Panc1 (cell line): ENCODE results near the gene CACNG6. TPM values are rescaled to one million over a fixed set of nuclear protein-coding genes. Genes with fewer than 3 reads are reported as not detected.

Experiments used
- ATAC-seq: fragments of 200-7000 bp; cut with Tn5 transposase; 2 replicates; pipeline ENCODE4 v1.9.1; 2020; ENCODE audit warnings: mild to moderate bottlenecking, moderate library complexity
- Bru-seq: library from RNA; stranded (reverse); fragments of 400-500 nt; gene quantifications from one replicate; lab custom pipeline; 2021; lab: Mats Ljungman, UMichigan
- BruChase-seq, 2 experiments: library from RNA; stranded (reverse); fragments of 400-500 nt; gene quantifications; one replicate each; lab custom pipeline; 2021; lab: Mats Ljungman, UMichigan
- BruUV-seq: library from RNA; stranded (reverse); fragments of 400-500 nt; replicated peaks from 2 replicates; lab custom pipeline; 2021; lab: Mats Ljungman, UMichigan
- CTCF ChIA-PET: fragments of 300-600 bp; sonication (Branson Sonifier 250); formaldehyde crosslinking; loops from one replicate; lab custom pipeline; 2022; ENCODE audit warnings: antibody characterized with exemption; lab: Charles Lee
- POLR2A ChIA-PET: fragments of 300-600 bp; sonication (Branson Sonifier 250); formaldehyde crosslinking; loops from one replicate; lab custom pipeline; 2022; ENCODE audit warnings: antibody characterized with exemption; lab: Charles Lee
- DNase-seq: peaks from one replicate; pipeline ENCODE4 v3.0.0-alpha.2; 2010; ENCODE audit warnings: low read depth, low spot score
- H3K27ac ChIP-seq: 2 replicates; pipeline ENCODE4 v1.5.1; 2011; ENCODE audit warnings: mild to moderate bottlenecking, low read length, inconsistent platforms
- H3K27me3 ChIP-seq: fragments of 200-500 bp; sonication (Bioruptor generic); 2 replicates; pipeline ENCODE4 v1.6.0; 2014; ENCODE audit warnings: low read length, inconsistent platforms; ENCODE audit not compliant: control insufficient read depth, insufficient read depth
- H3K36me3 ChIP-seq: fragments of 200-500 bp; sonication (Bioruptor generic); 2 replicates; pipeline ENCODE4 v1.5.1; 2014; ENCODE audit warnings: inconsistent platforms, mild to moderate bottlenecking, low read length, moderate library complexity; ENCODE audit not compliant: control insufficient read depth, insufficient read depth
- H3K4me1 ChIP-seq: 2 replicates; pipeline ENCODE4 v1.5.1; 2011; ENCODE audit warnings: inconsistent platforms, mild to moderate bottlenecking, low read length, moderate library complexity; ENCODE audit not compliant: control insufficient read depth, insufficient read depth
- H3K4me3 ChIP-seq, 2 experiments: 2 replicates each; pipeline ENCODE4 v1.5.1; 2011 to 2012; ENCODE audit warnings: low read depth in 2 of 2, low read length in 2 of 2, mild to moderate bottlenecking in 2 of 2, inconsistent platforms in 1 of 2, moderate library complexity in 1 of 2
- H3K9me3 ChIP-seq: fragments of 200-500 bp; sonication (Bioruptor generic); 2 replicates; pipeline ENCODE4 v1.5.1; 2014; ENCODE audit warnings: low read depth, mild to moderate bottlenecking, inconsistent platforms, low read length, moderate library complexity; ENCODE audit not compliant: control insufficient read depth, insufficient read depth
- POLR2AphosphoS5 ChIP-seq: IDR thresholded peaks from 2 replicates; pipeline ENCODE4 v1.6.1; 2012; ENCODE audit warnings: mild to moderate bottlenecking, low read depth, low read length, moderate library complexity
- REST ChIP-seq, 2 experiments: IDR thresholded peaks; 2 replicates each; pipeline ENCODE4 v1.6.1; 2011 to 2012; ENCODE audit warnings: low read depth in 2 of 2, control low read depth in 1 of 2, low read length in 1 of 2, mild to moderate bottlenecking in 1 of 2, moderate library complexity in 1 of 2; ENCODE audit not compliant: insufficient read depth in 1 of 2
- SIN3A ChIP-seq: IDR thresholded peaks from 2 replicates; pipeline ENCODE4 v1.6.1; 2012; ENCODE audit warnings: low read depth, mild to moderate bottlenecking, low read length, moderate library complexity, borderline replicate concordance; ENCODE audit not compliant: insufficient read depth
- TCF7L2 ChIP-seq: IDR thresholded peaks from 2 replicates; pipeline ENCODE4 v1.6.1; 2011; ENCODE audit warnings: mild to moderate bottlenecking, low read depth, low read length, inconsistent platforms
- in situ Hi-C: cut with HindIII; loops from 2 replicates; pipeline ENCODE4 v1.10.0; 2016; ENCODE audit warnings: low sequenced_read_pairs, low pct_unique_long_range_greater_than_20kb
- intact Hi-C: fragments of 100-400 bp; cut with micrococcal nuclease; formaldehyde crosslinking; loops from one replicate; pipeline ENCODE4 v1.10.0; 2022; ENCODE audit not compliant: unreplicated experiment
- long read RNA-seq: library from polyadenylated mRNA; unstranded; transcript quantifications from one replicate; pipeline ENCODE4 v2.0.0, GENCODE V29; 2021; ENCODE audit not compliant: unreplicated experiment
- polyA plus RNA-seq: library from polyadenylated mRNA; unstranded; fragments of >200 nt; gene quantifications from one replicate; pipeline ENCODE4 v1.2.1, GENCODE V29; 2012; ENCODE audit warnings: missing spikeins; ENCODE audit not compliant: insufficient read length
- total RNA-seq: library from RNA; stranded (reverse); gene quantifications from one replicate; pipeline ENCODE4 v1.2.1, GENCODE V29; 2021; ENCODE audit not compliant: unreplicated experiment
- TF ChIP-seq, protein P1 (sequence below): fragments of 450-650 bp; IDR thresholded peaks from 2 replicates; pipeline ENCODE4 v1.5.1; 2017; ENCODE audit warnings: mild to moderate bottlenecking

The CACNG6 gene, protein sequence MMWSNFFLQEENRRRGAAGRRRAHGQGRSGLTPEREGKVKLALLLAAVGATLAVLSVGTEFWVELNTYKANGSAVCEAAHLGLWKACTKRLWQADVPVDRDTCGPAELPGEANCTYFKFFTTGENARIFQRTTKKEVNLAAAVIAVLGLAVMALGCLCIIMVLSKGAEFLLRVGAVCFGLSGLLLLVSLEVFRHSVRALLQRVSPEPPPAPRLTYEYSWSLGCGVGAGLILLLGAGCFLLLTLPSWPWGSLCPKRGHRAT
- total RNA-seq (14.6 TPM), Bru-seq, nascent RNA (percentile 58 among the genes with signal in this experiment), BruChase-seq, experiment 1, labeled RNA remaining after a 2-hour chase (percentile 49 among the genes with signal in this experiment), BruChase-seq, experiment 2, labeled RNA remaining after a 6-hour chase (percentile 57 among the genes with signal in this experiment)
- polyA plus RNA-seq = 20.6 TPM
- long read RNA-seq, partial matches to known transcripts = 0 of 8 reads
- long read RNA-seq, other reads (novel, unspliced or antisense) = 2 of 8 reads

DNA sequence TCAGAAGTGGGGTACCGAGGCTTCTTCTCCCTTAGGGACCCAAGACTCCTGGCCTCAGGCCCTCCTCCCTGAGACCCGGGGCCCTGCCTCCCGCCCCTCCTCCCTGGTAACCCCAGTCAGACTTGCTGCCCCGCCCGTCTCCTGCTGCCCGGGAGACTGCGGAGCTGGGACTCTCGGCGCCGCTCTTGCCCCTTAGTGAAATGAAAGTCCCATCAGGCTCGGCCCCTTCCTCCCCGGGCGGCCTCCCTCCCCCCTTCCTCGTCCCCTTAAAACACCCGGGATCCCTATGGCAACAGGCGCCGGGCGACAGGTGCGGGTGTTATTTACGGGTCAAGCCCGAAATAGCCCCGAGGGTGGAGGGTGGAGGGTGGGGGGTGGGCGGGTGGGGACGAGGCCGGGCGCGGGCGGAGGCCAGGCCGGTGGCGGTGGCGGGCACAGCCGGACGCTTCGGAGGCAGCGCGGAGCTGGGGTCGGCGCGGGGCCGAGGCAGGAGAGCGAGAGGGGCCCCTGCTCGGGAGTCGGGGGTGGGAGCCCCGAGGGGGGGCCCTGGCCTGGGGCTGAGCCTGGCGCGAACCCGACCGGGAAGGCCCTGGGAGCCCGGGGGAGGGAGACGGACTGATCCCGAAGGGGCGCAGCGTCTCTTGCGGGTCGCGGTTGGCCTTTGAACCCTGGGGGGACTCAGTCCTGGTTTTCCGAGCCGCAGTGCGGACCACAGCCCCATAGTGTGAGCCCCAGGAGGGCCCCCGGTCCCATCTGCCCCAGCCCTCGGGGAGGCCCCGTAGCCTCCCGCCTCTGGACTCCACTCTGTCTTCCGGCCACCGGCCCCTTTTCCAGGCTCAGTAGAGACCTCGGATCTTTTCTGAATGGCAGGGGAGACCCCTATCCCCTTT, at the start of gene CACNG6:
CACNG6 (plus strand) TSS at position 414 of the 890 bp plus-strand sequence. CDS start 1,241 bp downstream, outside the sequence.
- in situ Hi-C loops = no loop called here
- CTCF ChIA-PET = no interaction called here
- DNase-seq (no peak), ATAC-seq (peak; percentile 36)
- Histone ChIP-seq H3K36me3 (no peaks in the 10 kb centered on the region), H3K4me1 (peaks cover 61% of the 10 kb centered on the region), H3K27ac (peak within 1 kb of the TSS; percentile 94), H3K9me3 (no peaks in the 10 kb centered on the region), H3K27me3 (no peaks in the 10 kb centered on the region), H3K4me3 (peak within 1 kb of the TSS; percentile 18 to 47)
- intact Hi-C loops = no loop called here
- POLR2A ChIA-PET = interaction anchor here (0.6 to 0.8 kb wide), 4 partner anchors 31 to 112 kb away, joined by 3 to 8 read pairs (median 4); no protein-coding TSS in a partner anchor
- TF ChIP-seq POLR2AphosphoS5 (peak; percentile 20; the same call in 1 of the 2 replicates), REST (IDR thresholded peaks at IDR 0.05; ENCODE audit: insufficient read depth in 1 of 2, low read depth in 2 of 2, low read length in 1 of 2) (no peak)
- BruUV-seq = no TSS peak

GRCh38 chr19:53942001-53942786, 49.2 kb upstream of the CACNG6 start:
- intact Hi-C loops = no loop called here
- ATAC-seq (peak; percentile 46; the same call in 1 of the 2 replicates), DNase-seq (no peak)
- H3K4me3 ChIP-seq = no peak overlapping the region
- H3K27ac ChIP-seq = no peak overlapping the region
- in situ Hi-C loops = no loop called here
- BruUV-seq = no TSS peak
- ChIA-PET POLR2A (interaction anchor here (0.6 kb wide), 2 partner anchors 59 to 75 kb away, joined by 6 to 8 read pairs; partner anchors contain the start of gene MYADM), CTCF (interaction anchor here (0.5 to 0.6 kb wide), 2 partner anchors 88 to 196 kb away, joined by 3 to 4 read pairs; no protein-coding TSS in a partner anchor)
- H3K27me3 ChIP-seq = no peaks in the 10 kb centered on the region
- no peak for TF ChIP-seq POLR2AphosphoS5
- no peak for TF ChIP-seq SIN3A
- TF ChIP-seq, protein P1, sequence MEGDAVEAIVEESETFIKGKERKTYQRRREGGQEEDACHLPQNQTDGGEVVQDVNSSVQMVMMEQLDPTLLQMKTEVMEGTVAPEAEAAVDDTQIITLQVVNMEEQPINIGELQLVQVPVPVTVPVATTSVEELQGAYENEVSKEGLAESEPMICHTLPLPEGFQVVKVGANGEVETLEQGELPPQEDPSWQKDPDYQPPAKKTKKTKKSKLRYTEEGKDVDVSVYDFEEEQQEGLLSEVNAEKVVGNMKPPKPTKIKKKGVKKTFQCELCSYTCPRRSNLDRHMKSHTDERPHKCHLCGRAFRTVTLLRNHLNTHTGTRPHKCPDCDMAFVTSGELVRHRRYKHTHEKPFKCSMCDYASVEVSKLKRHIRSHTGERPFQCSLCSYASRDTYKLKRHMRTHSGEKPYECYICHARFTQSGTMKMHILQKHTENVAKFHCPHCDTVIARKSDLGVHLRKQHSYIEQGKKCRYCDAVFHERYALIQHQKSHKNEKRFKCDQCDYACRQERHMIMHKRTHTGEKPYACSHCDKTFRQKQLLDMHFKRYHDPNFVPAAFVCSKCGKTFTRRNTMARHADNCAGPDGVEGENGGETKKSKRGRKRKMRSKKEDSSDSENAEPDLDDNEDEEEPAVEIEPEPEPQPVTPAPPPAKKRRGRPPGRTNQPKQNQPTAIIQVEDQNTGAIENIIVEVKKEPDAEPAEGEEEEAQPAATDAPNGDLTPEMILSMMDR = no peak; the same call in 1 of the 2 replicates
- no peak for TF ChIP-seq REST (IDR thresholded peaks at IDR 0.05; ENCODE audit: insufficient read depth in 1 of 2, low read depth in 2 of 2, low read length in 1 of 2)
- no peak for TF ChIP-seq TCF7L2
- H3K36me3 ChIP-seq = no peaks in the 10 kb centered on the region
- H3K9me3 ChIP-seq = no peaks in the 10 kb centered on the region
- H3K4me1 ChIP-seq = peaks cover 7% of the 10 kb centered on the region; the same call in 1 of the 2 replicates
